ENCODE results near the gene WDR82.

GRCh38 chr3:52228751-52229291 is 49.6 kb downstream of the WDR82 start:
- no peak for TF ChIP-seq CTCF (IDR thresholded peaks at IDR 0.05)
- no peak for TF ChIP-seq POLR2A (IDR thresholded peaks at IDR 0.05)

Measured in uterus (tissue), 2 donors.